Measurements from ENCODE around the gene SBK2.

SBK2 gene

DNA sequence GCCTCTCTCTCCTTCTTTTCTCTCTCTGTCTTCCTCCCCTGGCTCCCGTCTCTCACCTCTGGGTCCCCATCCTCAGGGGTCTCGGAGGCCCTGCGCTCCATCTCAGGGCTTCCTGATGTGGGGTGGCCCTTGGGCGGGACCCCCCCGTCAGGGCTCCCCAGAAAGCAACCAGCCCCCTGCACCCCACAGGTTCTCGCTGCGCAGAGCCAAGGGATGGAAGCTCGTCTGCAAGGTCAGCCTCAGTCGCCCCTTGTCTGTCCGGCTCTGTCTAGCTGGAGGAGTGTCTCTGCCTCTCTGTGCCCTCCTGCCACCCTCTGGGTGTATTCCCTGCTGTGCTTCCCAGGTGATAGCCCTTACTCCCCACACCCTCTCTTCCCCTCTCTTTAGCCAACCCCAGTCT lies 8.5 kb upstream of the SBK2 start, which contains the start of gene SBK3:
SBK3 (minus strand) TSS at position 101 of the 400 bp plus-strand sequence; CDS start at position 101, 0 bp downstream.
- no peak for DNase-seq (ENCODE audit: extremely low read depth, low read depth)
- TF ChIP-seq, protein P1, sequence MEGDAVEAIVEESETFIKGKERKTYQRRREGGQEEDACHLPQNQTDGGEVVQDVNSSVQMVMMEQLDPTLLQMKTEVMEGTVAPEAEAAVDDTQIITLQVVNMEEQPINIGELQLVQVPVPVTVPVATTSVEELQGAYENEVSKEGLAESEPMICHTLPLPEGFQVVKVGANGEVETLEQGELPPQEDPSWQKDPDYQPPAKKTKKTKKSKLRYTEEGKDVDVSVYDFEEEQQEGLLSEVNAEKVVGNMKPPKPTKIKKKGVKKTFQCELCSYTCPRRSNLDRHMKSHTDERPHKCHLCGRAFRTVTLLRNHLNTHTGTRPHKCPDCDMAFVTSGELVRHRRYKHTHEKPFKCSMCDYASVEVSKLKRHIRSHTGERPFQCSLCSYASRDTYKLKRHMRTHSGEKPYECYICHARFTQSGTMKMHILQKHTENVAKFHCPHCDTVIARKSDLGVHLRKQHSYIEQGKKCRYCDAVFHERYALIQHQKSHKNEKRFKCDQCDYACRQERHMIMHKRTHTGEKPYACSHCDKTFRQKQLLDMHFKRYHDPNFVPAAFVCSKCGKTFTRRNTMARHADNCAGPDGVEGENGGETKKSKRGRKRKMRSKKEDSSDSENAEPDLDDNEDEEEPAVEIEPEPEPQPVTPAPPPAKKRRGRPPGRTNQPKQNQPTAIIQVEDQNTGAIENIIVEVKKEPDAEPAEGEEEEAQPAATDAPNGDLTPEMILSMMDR (IDR thresholded peaks at IDR 0.05; ENCODE audit: low read depth, low read length): no peak

DNA sequence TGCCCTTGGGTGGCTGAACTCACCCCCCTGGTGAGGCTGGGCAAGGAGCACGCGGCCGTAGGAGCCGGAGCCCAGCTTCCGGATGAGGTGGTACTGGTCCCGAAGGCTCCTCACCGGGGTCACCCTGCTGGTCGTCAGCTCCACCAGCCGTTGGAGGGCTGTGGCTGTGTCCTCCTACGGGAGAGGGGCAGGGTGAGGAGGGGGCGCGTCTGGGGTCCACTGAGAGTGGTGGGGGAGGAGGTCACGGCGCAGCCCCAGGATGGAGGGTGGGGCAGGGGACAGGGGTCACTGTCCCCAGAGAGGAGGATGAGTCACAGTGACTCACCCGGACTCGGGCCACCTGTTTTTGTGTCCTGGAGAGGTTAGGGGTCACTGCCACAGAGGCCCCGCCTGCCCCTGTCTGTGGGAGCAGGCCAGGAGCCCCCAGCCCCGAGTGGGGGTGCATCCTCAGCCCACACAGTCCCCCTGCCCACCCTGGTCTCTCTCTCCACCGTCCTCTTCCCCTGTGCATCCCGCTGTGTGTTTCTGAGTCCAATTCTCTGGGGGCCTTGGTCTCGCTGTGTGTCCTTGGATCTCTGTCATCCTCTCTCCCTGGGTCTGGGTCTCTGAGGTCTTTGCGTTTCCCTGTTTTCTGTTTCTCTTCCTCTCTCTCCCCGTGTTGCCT lies 8.0 kb upstream of the SBK2 start:
- TF ChIP-seq, protein P1 (IDR thresholded peaks at IDR 0.05; ENCODE audit: low read depth, low read length): no peak
- DNase-seq (ENCODE audit: extremely low read depth, low read depth): no peak

DNA sequence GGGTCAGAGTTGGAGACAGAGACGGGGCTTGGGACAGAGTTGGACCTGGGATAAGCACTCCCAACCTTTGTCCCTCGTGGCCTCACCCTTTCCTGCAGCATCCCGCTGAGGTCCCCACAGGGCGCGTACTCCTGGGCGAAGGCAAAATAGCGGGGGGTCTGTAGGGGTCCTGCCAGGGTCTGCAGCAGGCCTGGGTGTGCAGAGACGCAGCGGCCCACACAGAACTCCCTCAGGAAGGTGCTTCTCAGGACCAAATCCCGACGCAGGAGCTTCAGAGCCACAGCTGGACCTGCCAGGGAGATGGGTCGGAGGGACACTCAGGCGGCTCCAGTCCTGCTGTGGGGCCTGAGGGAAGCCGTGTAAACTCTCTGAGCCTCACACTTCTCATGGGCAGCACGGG lies 7.1 kb upstream of the SBK2 start:
- DNase-seq (ENCODE audit: extremely low read depth, low read depth): no peak
- TF ChIP-seq, protein P1 (IDR thresholded peaks at IDR 0.05; ENCODE audit: low read depth, low read length): no peak

DNA sequence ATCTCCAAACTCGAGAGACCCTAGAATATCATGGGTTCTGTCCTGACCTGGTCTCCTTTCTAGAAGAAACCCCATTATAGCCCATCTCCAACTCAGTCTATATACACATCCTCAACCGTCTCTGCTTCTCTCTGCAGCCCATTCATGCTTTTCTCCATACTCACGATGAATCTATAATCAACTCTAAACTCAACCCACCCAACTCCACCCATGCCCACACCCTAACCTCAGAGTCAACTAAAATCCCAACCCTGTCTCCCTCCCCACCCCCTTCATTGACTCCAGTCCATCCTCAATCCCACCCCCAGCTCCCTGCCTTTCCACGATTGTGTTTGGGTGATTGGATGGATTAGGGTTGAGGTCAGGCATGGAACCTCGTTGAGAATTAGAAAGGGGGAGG lies 6.6 kb upstream of the SBK2 start:
- DNase-seq (ENCODE audit: extremely low read depth, low read depth): no peak
- TF ChIP-seq, protein P1 (IDR thresholded peaks at IDR 0.05; ENCODE audit: low read depth, low read length): no peak

DNA sequence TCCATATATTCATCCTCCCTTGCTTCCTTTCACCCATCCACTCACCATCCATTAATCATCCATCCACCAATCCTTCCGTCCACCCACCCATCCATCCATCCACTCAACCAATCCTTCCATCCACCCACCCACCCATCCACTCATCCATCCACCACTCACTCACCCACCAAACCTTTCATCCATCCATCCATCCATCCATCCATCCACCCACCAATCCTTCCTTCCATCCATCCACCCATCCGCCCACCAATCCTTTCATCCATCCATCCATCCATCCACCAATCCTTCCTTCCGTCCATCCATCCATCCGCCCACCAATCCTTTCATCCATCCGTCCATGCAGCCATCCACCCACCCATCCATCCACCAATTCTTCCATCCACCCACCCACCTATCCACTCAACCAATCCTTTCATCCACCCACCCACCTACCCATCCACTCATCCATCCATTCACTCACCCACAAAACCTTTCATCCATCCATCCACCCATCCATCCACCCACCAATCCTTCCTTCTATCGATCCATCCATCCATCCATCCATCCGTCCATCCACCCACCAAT lies 5.4 kb upstream of the SBK2 start:
- no peak for DNase-seq (ENCODE audit: extremely low read depth, low read depth)
- TF ChIP-seq, protein P1 (IDR thresholded peaks at IDR 0.05; ENCODE audit: low read depth, low read length): no peak

DNA sequence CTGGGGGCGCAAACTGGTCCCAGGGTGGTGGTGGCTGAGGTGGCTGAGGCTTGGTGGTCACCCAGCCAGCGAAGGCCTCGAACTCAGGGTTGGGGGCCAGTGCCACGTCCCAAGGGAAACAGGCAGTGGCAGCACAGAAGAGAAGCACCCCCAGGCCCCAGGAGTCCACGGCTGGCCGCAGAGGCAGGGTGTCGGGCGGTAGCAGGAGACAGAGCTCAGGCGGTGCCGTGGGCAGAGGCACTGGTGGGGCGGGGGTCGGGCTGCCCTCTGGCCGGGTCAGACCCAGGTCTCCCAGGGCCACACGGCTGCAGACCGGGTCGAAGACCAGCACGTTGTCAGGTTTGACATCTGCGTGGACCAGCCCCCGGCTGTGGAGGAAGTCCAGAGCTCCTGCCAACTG lies 4.2 kb upstream of the SBK2 start:
- DNase-seq (ENCODE audit: extremely low read depth, low read depth): no peak
- TF ChIP-seq, protein P1 (IDR thresholded peaks at IDR 0.05; ENCODE audit: low read depth, low read length): no peak

DNA sequence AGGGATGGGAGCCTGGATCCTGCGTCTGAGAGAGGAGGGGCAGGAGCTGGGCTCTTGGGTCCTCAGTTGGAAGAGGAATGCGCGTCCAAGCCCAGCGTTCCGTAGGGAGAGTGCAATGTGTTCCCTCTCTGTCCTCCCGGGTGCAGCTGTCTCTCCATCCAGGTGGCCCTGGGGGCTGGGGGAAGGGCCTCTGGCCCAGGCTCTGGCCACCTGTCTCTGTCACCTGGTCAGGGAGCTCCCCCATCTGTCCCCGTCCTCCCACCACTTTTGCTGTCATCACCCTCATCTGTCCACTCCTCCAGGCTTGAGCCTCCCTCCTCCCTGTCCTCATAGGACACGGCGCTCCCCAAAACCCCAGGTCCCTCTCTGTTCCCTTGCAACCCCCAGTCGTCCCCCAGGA lies 3.7 kb upstream of the SBK2 start:
- no peak for DNase-seq (ENCODE audit: extremely low read depth, low read depth)

More for the DNA sequence above, 3.7 kb upstream of the SBK2 start:
- TF ChIP-seq, protein P1 (IDR thresholded peaks at IDR 0.05; ENCODE audit: low read depth, low read length): no peak
